Activated T-helper 1 cell treated with Interleukin-2 at 50 U/mL for 16 hours (primary cell): ENCODE results near the gene WNK4.

ENCODE experiments used
- DNase-seq: peaks from one replicate; pipeline ENCODE4 v3.0.0-alpha.2; 2020; ENCODE audit warnings: low read depth

Gene WNK4

DNA sequence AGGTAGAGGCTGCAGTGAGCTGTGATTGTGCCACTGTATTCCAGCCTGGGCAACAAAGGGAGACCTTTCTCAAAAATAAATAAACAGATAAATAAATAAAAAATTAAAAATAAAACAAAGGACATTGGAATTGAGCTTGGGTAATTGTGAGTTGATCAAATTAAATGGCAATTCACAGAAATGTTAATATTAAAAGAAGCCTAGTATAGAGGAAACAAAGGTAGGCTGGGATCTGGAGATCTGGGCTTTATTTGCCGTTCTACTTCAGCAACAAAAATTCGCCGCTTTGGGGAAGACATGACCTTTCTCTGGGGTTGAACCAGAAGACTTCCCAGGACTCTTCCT lies 7.5 kb upstream of the WNK4 start:
- no peak for DNase-seq

GRCh38 chr17:42773290-42774035 lies 6.9 kb upstream of the WNK4 start, which contains the start of gene VPS25:
Gene VPS25, plus strand, starts transcription at chr17:42773449. Its CDS starts 27 bp downstream, at chr17:42773476.
- DNase-seq: peak; percentile 64

DNA sequence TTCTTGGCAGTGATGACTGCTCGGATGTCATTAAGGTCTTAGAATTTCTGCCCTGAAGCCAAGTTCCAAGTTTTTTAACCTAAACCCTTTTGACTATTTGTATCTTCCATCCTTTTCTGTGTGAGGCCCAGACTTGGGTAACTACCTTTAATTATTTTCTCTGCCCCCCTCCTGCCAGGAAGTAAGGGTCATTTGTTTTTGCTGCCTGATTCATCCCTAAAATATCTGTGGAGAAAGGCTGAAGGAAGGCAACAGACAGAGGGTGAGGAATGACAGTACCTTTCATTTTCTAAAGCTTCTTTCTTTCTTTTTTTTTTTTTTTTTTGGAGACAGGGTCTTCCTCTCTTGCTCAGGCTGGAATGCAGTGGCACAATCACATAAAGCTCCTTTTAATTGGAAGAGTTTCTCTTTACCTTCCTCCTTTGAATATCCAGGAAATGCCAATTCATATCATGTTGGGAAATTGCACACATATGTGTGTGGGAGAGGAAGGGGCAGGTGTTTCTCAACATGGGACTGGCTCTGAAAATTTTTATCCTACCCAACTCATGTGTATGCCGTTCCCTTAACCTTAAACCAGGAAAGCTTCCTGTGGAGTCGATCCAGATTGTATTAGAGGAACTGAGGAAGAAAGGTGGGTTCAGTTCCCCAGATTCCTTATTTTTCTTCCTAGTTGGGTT lies 6.2 kb upstream of the WNK4 start:
- DNase-seq: no peak

DNA sequence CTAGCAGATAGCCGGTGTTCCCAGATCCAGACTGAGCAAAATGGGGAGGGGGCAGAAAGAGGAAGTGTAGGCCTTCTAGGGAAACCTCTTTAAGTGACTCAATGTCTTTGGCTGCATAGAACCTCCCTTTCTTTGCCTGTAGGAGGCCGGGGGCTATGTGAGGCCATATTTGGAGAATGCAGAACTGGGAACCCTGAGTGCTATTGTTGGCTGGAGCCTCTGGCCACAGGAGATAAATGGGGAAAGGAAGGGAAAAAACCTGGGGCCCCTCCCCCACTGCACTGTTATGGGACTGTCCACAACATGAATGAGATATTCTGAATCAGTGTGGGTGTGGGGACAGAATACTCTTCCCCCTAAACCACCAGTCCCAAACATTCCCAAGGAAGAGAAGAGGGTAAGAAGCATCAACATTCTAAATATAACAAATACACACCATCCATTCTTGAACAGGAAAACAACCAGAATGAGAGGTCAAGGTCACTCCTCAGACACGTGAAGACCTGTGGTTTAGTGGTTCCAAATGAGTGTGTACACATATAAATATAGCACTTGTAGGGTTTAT lies 4.8 kb upstream of the WNK4 start:
- no peak for DNase-seq

DNA sequence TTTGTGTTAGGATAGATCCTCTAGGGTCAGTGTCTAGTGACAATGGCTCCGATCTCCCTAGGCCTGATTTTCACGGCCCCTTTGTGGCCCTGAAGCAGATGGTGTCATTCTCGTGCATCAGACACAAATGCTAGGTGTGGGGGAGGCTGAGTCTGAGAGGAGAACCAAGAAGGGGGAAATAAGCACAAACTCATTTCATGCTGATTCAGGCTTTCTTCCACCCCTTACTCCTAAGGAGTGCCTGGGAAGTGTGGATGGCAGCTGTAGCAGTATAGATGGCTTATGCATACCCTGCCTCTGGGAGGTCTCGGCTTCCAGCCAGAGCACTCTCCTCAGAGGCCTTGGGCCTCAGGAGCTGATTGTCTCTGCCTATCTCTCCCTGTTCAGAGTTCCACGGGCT lies 1.8 kb upstream of the WNK4 start:
- no peak for DNase-seq

DNA sequence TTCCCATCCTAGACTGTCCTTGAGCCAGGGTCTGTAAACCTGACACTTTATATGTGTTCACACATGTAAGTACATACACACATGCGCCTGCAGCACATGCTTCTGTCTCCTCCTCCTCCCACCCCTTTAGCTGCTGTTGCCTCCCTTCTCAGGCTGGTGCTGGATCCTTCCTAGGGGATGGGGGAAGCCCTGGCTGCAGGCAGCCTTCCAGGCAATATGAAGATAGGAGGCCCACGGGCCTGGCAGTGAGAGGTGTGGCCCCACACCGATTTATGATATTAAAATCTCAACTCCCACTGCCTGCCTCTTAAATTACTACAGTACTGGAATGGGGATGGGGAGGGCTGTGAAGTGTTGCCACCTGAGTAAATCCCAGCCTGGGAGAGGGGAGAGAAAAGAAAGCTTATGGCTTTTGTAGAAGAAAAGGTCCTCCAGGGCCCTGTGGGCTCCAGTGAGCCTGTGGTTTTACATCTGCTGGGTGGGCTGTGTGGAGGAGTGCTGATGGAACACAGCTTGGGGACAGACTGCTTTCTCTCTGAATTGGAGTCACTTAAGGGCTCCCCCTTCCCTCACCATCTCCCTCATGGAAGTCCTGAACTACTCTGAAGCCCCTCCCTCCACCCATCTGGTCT lies 990 bp upstream of the WNK4 start:
- DNase-seq: no peak

DNA sequence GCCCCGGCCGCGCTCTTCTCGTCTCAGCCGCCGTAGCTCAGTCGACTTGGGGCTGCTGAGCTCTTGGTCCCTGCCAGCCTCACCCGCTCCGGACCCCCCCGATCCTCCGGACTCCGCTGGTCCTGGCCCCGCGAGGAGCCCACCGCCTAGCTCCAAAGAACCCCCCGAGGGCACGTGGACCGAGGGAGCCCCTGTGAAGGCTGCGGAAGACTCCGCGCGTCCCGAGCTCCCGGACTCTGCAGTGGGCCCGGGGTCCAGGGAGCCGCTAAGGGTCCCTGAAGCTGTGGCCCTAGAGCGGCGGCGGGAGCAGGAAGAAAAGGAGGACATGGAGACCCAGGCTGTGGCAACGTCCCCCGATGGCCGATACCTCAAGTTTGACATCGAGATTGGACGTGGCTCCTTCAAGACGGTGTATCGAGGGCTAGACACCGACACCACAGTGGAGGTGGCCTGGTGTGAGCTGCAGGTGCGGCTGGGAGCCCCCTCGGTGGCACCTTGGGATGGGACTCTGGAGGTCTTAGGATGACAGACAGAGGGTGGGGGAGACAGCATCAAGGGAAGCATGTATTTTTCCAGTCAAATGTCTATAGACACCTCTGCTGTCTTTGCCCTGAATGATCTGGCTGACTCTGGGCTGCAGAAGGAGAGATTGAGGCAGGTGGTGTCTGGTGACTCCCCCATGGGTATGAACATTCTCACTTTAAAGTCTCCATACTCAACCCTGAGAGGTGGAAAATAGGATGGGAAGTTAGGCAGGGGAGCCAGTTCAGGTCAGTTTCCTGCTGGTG lies 635 bp downstream of the WNK4 start:
- DNase-seq: no peak

DNA sequence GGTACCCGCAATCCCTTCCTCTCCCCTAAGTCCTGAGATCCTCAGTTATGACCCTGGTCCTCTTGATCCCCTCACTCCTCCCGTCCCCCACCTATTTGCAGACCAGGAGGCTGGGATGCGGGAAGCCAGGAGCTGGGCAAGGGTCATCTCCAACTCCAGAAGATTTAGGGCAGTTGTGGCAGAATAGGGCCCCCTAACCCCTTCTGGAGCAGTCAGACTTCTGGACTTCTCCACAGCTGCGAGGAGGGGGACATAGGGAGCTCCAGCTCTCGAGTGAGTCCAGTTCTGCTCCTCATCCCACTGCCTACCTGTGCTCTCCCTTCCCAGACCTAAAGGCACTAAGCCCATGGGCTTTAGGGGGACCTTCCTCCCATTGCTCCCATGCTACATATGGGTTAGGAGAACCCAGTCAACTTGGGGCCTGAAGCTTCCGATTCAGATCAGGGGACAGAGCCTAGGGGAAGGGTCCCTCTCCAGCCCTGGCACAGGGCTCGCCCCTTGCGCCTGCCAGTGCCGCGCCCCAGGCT lies 1.3 kb downstream of the WNK4 start:
- DNase-seq: no peak

DNA sequence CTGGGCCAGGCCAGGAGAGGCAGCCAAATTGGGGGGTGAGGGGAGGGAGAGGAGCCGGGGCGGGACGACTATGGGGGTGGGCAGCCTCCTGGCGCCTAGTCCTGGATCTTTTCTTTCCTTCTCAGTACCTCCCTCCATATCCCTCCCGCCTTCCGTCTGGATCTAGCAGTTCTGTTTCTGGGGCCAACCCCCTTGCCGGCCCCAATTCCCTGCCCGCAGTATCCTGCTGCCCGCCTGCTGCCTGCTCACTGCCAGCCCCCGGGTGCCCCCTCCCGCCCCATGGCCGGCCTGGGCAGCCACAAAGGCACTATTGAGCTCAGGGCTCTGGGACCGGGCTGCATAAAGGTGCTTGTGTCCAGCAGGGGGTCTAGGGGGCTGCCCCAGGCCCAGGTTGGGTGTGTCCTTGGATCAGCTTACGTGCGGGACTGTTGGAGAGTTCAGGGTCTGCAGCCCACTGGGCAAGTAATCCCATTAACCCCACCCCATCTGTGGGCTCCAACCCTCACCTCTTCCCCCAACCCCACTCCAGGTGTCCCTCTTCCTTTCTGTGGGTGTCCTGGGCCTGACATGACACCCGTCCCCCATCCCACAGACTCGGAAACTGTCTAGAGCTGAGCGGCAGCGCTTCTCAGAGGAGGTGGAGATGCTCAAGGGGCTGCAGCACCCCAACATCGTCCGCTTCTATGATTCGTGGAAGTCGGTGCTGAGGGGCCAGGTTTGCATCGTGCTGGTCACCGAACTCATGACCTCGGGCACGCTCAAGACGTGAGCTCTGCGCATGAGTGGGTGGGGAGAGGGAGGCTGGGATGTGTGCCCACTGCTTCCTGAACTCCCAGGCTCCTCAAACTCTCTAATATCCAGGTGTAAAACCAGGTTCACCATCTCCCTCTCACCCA lies 2.0 kb downstream of the WNK4 start:
- DNase-seq: no peak

DNA sequence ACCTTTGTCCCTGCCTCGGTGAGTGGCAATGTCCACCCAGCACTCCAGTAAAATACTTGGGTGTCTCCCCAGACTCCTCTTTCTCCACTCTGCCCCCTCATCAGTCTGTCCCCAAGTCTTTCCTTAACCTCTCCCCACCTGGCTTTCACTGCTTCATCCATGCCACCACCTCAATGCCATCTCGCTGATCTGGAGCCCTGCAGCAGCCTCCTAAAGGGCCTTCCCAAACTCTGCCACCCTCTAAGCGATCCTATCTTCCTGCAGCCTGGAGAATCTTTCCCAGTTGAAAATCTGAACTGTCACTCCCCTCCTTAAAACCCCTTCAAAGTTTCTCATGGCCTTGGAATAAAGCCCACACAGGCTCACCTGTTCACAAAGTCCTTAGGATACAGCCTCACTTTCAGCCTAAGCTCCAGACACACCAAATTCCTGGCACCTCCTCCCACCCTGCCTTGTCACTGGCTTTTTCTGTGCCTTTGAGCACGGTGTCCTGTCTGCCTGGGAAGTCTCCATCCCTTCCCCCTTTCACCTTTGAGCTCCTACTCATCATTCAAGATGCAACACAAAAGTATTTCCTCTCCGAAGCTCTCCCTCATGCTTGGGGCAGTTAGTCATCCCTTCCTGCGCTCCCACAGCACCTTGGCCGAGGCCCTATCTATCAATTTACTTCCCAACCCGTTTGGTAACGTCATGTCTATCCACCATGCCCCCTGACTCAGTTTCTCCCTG lies 2.8 kb downstream of the WNK4 start:
- DNase-seq: no peak

DNA sequence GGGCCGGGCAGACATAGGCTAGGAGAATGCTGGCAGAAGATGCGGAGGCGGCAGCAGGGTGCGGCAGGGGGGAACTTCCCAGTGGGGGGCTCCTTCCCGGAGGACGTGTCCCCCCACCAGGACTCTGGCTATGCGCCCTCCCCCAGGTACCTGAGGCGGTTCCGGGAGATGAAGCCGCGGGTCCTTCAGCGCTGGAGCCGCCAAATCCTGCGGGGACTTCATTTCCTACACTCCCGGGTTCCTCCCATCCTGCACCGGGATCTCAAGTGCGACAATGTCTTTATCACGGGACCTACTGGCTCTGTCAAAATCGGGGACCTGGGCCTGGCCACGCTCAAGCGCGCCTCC lies 3.4 kb downstream of the WNK4 start:
- no peak for DNase-seq

- no peak for DNase-seq
These were observed 4.0 kb downstream of the WNK4 start for GRCh38 chr17:42784409-42784808.

- no peak for DNase-seq
These were observed 4.6 kb downstream of the WNK4 start for GRCh38 chr17:42784811-42785592.

DNA sequence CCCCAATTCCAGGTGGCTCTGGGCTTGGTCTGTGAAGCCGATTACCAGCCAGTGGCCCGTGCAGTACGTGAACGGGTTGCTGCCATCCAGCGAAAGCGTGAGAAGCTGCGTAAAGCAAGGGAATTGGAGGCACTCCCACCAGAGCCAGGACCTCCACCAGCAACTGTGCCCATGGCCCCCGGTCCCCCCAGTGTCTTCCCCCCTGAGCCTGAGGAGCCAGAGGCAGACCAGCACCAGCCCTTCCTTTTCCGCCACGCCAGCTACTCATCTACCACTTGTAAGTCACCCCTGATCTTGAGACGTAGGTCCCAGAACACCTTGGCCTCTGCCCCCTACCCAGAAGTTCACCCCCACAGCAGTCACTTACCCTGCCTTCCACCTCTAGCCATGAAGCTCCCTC lies 6.9 kb downstream of the WNK4 start:
- DNase-seq: no peak

GRCh38 chr17:42791948-42792347 lies 11.5 kb downstream of the WNK4 start:
- DNase-seq: no peak

GRCh38 chr17:42792545-42792944 lies 12.1 kb downstream of the WNK4 start:
- no peak for DNase-seq

DNA sequence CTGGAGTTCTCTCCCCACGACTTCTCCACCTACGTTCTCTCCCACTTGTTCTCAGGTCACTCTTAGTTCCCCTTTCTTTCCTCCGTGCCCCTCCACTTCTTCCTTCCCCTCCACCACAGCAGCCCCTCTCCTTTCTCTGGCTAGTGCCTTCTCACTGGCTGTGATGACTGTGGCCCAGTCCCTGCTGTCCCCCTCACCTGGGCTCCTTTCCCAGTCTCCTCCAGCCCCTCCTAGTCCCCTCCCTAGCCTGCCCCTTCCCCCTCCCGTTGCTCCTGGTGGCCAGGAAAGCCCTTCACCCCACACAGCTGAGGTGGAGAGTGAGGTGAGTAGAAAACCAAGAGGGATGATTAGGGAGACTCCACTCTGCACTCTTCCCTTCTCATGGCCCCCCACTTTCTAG lies 14.7 kb downstream of the WNK4 start:
- DNase-seq: no peak

- DNase-seq: no peak
These were observed 15.1 kb downstream of the WNK4 start for GRCh38 chr17:42795465-42795864.

- DNase-seq: no peak
These were observed 15.8 kb downstream of the WNK4 start for GRCh38 chr17:42796066-42796758.
